ENCODE data around the gene RCC1. TPM values are rescaled to one million over a fixed set of nuclear protein-coding genes. Genes with fewer than 3 reads are reported as not detected.

RCC1 gene
- total RNA-seq, 1 experiment from 2014 or later: 103 TPM

GRCh38 chr1:28548318-28548717, 42.5 kb downstream of the RCC1 start (continued):
- TF ChIP-seq, protein P1, sequence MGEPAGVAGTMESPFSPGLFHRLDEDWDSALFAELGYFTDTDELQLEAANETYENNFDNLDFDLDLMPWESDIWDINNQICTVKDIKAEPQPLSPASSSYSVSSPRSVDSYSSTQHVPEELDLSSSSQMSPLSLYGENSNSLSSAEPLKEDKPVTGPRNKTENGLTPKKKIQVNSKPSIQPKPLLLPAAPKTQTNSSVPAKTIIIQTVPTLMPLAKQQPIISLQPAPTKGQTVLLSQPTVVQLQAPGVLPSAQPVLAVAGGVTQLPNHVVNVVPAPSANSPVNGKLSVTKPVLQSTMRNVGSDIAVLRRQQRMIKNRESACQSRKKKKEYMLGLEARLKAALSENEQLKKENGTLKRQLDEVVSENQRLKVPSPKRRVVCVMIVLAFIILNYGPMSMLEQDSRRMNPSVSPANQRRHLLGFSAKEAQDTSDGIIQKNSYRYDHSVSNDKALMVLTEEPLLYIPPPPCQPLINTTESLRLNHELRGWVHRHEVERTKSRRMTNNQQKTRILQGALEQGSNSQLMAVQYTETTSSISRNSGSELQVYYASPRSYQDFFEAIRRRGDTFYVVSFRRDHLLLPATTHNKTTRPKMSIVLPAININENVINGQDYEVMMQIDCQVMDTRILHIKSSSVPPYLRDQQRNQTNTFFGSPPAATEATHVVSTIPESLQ (CRISPR knock-in tag; IDR thresholded peaks at IDR 0.05): no peak
- TF ChIP-seq ZNF423 (CRISPR knock-in tag; IDR thresholded peaks at IDR 0.05) (no peak), TEAD4 (CRISPR knock-in tag; IDR thresholded peaks at IDR 0.05) (no peak), SP1 (CRISPR knock-in tag; conservative IDR thresholded peaks at IDR 0.05) (no peak)
- TF ChIP-seq, protein P2, sequence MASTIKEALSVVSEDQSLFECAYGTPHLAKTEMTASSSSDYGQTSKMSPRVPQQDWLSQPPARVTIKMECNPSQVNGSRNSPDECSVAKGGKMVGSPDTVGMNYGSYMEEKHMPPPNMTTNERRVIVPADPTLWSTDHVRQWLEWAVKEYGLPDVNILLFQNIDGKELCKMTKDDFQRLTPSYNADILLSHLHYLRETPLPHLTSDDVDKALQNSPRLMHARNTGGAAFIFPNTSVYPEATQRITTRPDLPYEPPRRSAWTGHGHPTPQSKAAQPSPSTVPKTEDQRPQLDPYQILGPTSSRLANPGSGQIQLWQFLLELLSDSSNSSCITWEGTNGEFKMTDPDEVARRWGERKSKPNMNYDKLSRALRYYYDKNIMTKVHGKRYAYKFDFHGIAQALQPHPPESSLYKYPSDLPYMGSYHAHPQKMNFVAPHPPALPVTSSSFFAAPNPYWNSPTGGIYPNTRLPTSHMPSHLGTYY (CRISPR knock-in tag; IDR thresholded peaks at IDR 0.05): no peak

DNA sequence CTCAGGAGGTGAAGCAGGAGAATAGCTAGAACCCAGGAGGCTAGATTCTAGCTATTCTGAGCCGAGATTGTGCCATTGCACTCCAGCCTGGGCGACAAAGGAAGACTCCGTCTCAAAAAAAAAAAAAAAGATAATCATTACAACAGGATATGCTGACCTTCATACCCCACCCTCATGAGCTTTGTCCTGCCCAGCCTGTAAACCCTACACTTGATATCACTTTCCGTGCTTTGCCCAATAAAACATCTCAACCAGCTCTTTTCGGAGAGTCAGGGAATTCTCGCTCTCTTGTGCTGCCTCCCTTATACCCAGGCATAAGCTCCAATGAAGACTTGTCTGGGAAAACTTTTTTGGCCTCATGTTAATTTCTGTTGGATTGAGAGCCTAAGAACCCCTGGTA, 45.5 kb downstream of the RCC1 start:
- Mint-ChIP-seq H3K27me3 (ENCODE audit: low read depth) (no peaks in the 10 kb centered on the region; the same call in 1 of the 2 replicates), H3K9me3 (no peaks in the 10 kb centered on the region), H3K36me3 (peaks cover 11% of the 10 kb centered on the region), H3K4me3 (no peak overlapping the region), H3K27ac (no peak overlapping the region), H3K4me1 (peaks cover 8% of the 10 kb centered on the region)
- ChIA-PET POLR2A (interaction anchor here (0.6 kb wide), 1 partner anchor 333 kb away, joined by 3 read pairs; no protein-coding TSS in a partner anchor), CTCF (interaction anchor here (0.8 kb wide), 1 partner anchor 51 kb away, joined by 4 read pairs; no protein-coding TSS in a partner anchor)
- DNase-seq (ENCODE audit: low spot score) (no peak), ATAC-seq (no peak)
- TF ChIP-seq USF2 (CRISPR knock-in tag; IDR thresholded peaks at IDR 0.05): no peak
- no peak for TF ChIP-seq E2F5 (CRISPR knock-in tag; IDR thresholded peaks at IDR 0.05)
- TF ChIP-seq, protein P1 (CRISPR knock-in tag; IDR thresholded peaks at IDR 0.05): no peak
- no peak for TF ChIP-seq CREB1 (CRISPR knock-in tag; IDR thresholded peaks at IDR 0.05)
- no peak for TF ChIP-seq KAT7 (CRISPR knock-in tag; IDR thresholded peaks at IDR 0.05; ENCODE audit: borderline replicate concordance)
- TF ChIP-seq, protein P3, sequence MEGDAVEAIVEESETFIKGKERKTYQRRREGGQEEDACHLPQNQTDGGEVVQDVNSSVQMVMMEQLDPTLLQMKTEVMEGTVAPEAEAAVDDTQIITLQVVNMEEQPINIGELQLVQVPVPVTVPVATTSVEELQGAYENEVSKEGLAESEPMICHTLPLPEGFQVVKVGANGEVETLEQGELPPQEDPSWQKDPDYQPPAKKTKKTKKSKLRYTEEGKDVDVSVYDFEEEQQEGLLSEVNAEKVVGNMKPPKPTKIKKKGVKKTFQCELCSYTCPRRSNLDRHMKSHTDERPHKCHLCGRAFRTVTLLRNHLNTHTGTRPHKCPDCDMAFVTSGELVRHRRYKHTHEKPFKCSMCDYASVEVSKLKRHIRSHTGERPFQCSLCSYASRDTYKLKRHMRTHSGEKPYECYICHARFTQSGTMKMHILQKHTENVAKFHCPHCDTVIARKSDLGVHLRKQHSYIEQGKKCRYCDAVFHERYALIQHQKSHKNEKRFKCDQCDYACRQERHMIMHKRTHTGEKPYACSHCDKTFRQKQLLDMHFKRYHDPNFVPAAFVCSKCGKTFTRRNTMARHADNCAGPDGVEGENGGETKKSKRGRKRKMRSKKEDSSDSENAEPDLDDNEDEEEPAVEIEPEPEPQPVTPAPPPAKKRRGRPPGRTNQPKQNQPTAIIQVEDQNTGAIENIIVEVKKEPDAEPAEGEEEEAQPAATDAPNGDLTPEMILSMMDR (IDR thresholded peaks at IDR 0.05): no peak
- TF ChIP-seq ZNF671 (CRISPR knock-in tag; IDR thresholded peaks at IDR 0.05): no peak
- no peak for TF ChIP-seq ZNF416 (CRISPR knock-in tag; IDR thresholded peaks at IDR 0.05)
- TF ChIP-seq NR3C1 (CRISPR knock-in tag; conservative IDR thresholded peaks at IDR 0.05; ENCODE audit: low read depth): no peak
- no peak for TF ChIP-seq ELF4 (CRISPR knock-in tag; IDR thresholded peaks at IDR 0.05; ENCODE audit: low read depth)
- no peak for TF ChIP-seq OVOL2 (CRISPR knock-in tag; IDR thresholded peaks at IDR 0.05; ENCODE audit: borderline replicate concordance)
- TF ChIP-seq, protein P4, sequence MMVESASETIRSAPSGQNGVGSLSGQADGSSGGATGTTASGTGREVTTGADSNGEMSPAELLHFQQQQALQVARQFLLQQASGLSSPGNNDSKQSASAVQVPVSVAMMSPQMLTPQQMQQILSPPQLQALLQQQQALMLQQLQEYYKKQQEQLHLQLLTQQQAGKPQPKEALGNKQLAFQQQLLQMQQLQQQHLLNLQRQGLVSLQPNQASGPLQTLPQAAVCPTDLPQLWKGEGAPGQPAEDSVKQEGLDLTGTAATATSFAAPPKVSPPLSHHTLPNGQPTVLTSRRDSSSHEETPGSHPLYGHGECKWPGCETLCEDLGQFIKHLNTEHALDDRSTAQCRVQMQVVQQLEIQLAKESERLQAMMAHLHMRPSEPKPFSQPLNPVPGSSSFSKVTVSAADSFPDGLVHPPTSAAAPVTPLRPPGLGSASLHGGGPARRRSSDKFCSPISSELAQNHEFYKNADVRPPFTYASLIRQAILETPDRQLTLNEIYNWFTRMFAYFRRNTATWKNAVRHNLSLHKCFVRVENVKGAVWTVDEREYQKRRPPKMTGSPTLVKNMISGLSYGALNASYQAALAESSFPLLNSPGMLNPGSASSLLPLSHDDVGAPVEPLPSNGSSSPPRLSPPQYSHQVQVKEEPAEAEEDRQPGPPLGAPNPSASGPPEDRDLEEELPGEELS (CRISPR knock-in tag; IDR thresholded peaks at IDR 0.05): no peak
- TF ChIP-seq ARID4B (CRISPR knock-in tag; IDR thresholded peaks at IDR 0.05; ENCODE audit: borderline replicate concordance): no peak
- TF ChIP-seq GABPB1 (CRISPR knock-in tag; IDR thresholded peaks at IDR 0.05): no peak
- no peak for TF ChIP-seq MYBL2 (CRISPR knock-in tag; IDR thresholded peaks at IDR 0.05)
- no peak for TF ChIP-seq ZNF219 (CRISPR knock-in tag; IDR thresholded peaks at IDR 0.05; ENCODE audit: borderline replicate concordance)
- no peak for TF ChIP-seq GRHL2 (CRISPR knock-in tag; IDR thresholded peaks at IDR 0.05; ENCODE audit: insufficient replicate concordance, severe bottlenecking)
